Keratinocyte (primary cell): ENCODE data around the gene HOMER2.

Experiments
- CTCF ChIP-seq, 3 experiments: IDR thresholded peaks in 1 of 3; conservative IDR thresholded peaks in 1 of 3; optimal IDR thresholded peaks in 1 of 3; 2 replicates in 2 of 3; 3 replicates in 1 of 3; pipeline versions ENCODE3 to v1.5.1; 2011; ENCODE audit warnings: low read length in 3 of 3, mild to moderate bottlenecking in 3 of 3, moderate library complexity in 2 of 3, control low read depth in 1 of 3, inconsistent platforms in 1 of 3; ENCODE audit not compliant: insufficient read depth in 2 of 3; ENCODE audit errors: extremely low read depth in 1 of 3
- EZH2 ChIP-seq: IDR thresholded peaks from one replicate; pipeline ENCODE4 v1.6.1; 2012; ENCODE audit warnings: inconsistent platforms, mild to moderate bottlenecking, low read length, moderate library complexity

- TF ChIP-seq CTCF (optimal IDR thresholded peaks at IDR 0.05 in 1 of 3, IDR thresholded peaks at IDR 0.05 in 1 of 3, conservative IDR thresholded peaks at IDR 0.05 in 1 of 3; ENCODE audit: extremely low read depth in 1 of 3, insufficient read depth in 2 of 3, low read length in 3 of 3) (no peak), EZH2 (no peak)
Measured at GRCh38 chr15:82854554-82854953, 98.0 kb downstream of the HOMER2 start.
